HepG2 (cell line): ENCODE data around the gene SNCG. TPM values are rescaled to one million over a fixed set of nuclear protein-coding genes. Genes with fewer than 3 reads are reported as not detected.

Experiments
- ATAC-seq: fragments of 200-7000 bp; cut with Tn5 transposase; 3 replicates; pipeline ENCODE4 v1.9.1; 2020; ENCODE audit warnings: mild to moderate bottlenecking, moderate library complexity
- BruUV-seq: library from RNA; stranded (reverse); fragments of 400-500 nt; replicated peaks from 2 replicates; lab custom pipeline; 2021; lab: Mats Ljungman, UMichigan
- CTCF ChIA-PET: fragments of 300-600 bp; formaldehyde crosslinking; extraction: SDS; loops from one replicate; lab custom pipeline; 2021; ENCODE audit warnings: low total read pairs, inconsistent platforms, low intra/inter-chr PET ratio; lab: Yijun Ruan, JAX
- POLR2A ChIA-PET: fragments of 350-600 bp; sonication (Branson Sonifier 250); formaldehyde crosslinking; loops from one replicate; lab custom pipeline; 2020; ENCODE audit warnings: antibody characterized with exemption, inconsistent platforms; lab: Yijun Ruan, JAX
- DNase-seq: peaks from one replicate; pipeline ENCODE4 v3.0.0-alpha.2; 2015; ENCODE audit warnings: low spot score
- FAIRE-seq: peaks from 3 replicates; lab custom pipeline; 2011; peaks lifted over from hg19 to GRCh38; lab: Jason Lieb, UNC
- H2AFZ ChIP-seq: one replicate; pipeline ENCODE4 v1.6.1; 2011; ENCODE audit warnings: low read length, inconsistent platforms
- H3K27ac ChIP-seq: fragments of 300-600 bp; 3 replicates; pipeline ENCODE4 v1.8.0; 2011; ENCODE audit warnings: mixed run types, mild to moderate bottlenecking, mixed read lengths, low read length, inconsistent platforms; ENCODE audit not compliant: insufficient read depth; ENCODE audit errors: extremely low read length
- H3K27me3 ChIP-seq, 2 experiments: fragments of 200-600 bp in 1 of 2; 2 replicates in 1 of 2; 3 replicates in 1 of 2; pipeline versions ENCODE4 v1.6.0 to v1.8.0; 2011; ENCODE audit warnings: low read length in 2 of 2, mild to moderate bottlenecking in 2 of 2, moderate library complexity in 2 of 2, inconsistent platforms in 1 of 2; ENCODE audit not compliant: insufficient read depth in 2 of 2, control insufficient read depth in 1 of 2
- H3K36me3 ChIP-seq, 2 experiments: fragments of 200-600 bp in 1 of 2; replicated peaks in 1 of 2; 2 replicates in 1 of 2; 3 replicates in 1 of 2; pipeline versions ENCODE4 v1.5.1 to v1.8.0; 2011; ENCODE audit warnings: low read length in 2 of 2, inconsistent platforms in 1 of 2; ENCODE audit not compliant: insufficient read depth in 2 of 2, control insufficient read depth in 1 of 2
- H3K4me1 ChIP-seq: 2 replicates; pipeline ENCODE4 v1.5.1; 2012; ENCODE audit warnings: low read length, inconsistent platforms; ENCODE audit not compliant: insufficient read depth
- H3K4me2 ChIP-seq: 2 replicates; pipeline ENCODE4 v1.6.0; 2011; ENCODE audit warnings: low read depth, low read length, inconsistent platforms
- H3K4me3 ChIP-seq, 3 experiments: fragments of 200-600 bp in 1 of 3; sonication (generic), shearing (Covaris generic) in 1 of 3; replicated peaks in 1 of 3; 2 replicates each; pipeline ENCODE4 v1.5.1; 2011 to 2016; ENCODE audit warnings: low read length in 3 of 3, inconsistent platforms in 2 of 3, low read depth in 2 of 3, mild to moderate bottlenecking in 2 of 3, control low read depth in 1 of 3, mixed read lengths in 1 of 3; ENCODE audit not compliant: insufficient read depth in 1 of 3
- H3K79me2 ChIP-seq: one replicate; pipeline ENCODE4 v1.6.1; 2011; ENCODE audit warnings: low read length, inconsistent platforms; ENCODE audit not compliant: insufficient read depth
- H3K9ac ChIP-seq: 2 replicates; pipeline ENCODE4 v1.6.0; 2011; ENCODE audit warnings: mild to moderate bottlenecking, low read depth, low read length, inconsistent platforms; ENCODE audit not compliant: insufficient read depth
- H3K9me3 ChIP-seq: 2 replicates; pipeline ENCODE4 v1.5.1; 2012; ENCODE audit warnings: mild to moderate bottlenecking, low read length
- H4K20me1 ChIP-seq: 2 replicates; pipeline ENCODE4 v1.6.0; 2011; ENCODE audit warnings: inconsistent platforms, mild to moderate bottlenecking, low read length, moderate library complexity; ENCODE audit not compliant: insufficient read depth
- FOSL2 ChIP-seq: sonication (generic); formaldehyde crosslinking; IDR thresholded peaks from 2 replicates; pipeline ENCODE4 v1.4.0; 2020; ENCODE audit warnings: missing genetic modification reagents
- FOXP1 ChIP-seq, 2 experiments: fragments of 450-650 bp in 1 of 2; IDR thresholded peaks; 2 replicates each; pipeline ENCODE4 v1.6.1; 2017 to 2018; ENCODE audit warnings: antibody characterized with exemption in 1 of 2
- GFI1 ChIP-seq: sonication (generic); formaldehyde crosslinking; IDR thresholded peaks from 2 replicates; pipeline ENCODE4 v1.5.0; 2020; ENCODE audit warnings: missing genetic modification reagents, mild to moderate bottlenecking, borderline replicate concordance
- MED1 ChIP-seq: sonication (generic); formaldehyde crosslinking; IDR thresholded peaks from 2 replicates; pipeline ENCODE4 v1.4.0; 2020; ENCODE audit warnings: missing genetic modification reagents
- NFE2 ChIP-seq: sonication (generic); formaldehyde crosslinking; IDR thresholded peaks from 2 replicates; pipeline ENCODE4 v1.4.0; 2020; ENCODE audit warnings: missing genetic modification reagents
- NR2F6 ChIP-seq, 2 experiments: IDR thresholded peaks; 2 replicates each; pipeline ENCODE4 v1.6.1; 2016; ENCODE audit warnings: antibody characterized with exemption in 1 of 2, mild to moderate bottlenecking in 1 of 2
- PATZ1 ChIP-seq: sonication (generic); formaldehyde crosslinking; IDR thresholded peaks from 2 replicates; pipeline ENCODE4 v1.4.0; 2020; ENCODE audit warnings: missing genetic modification reagents
- RBM39 ChIP-seq: fragments of 200-400 bp; formaldehyde crosslinking; IDR thresholded peaks from one replicate; pipeline ENCODE4 v1.6.1; 2018; ENCODE audit warnings: antibody characterized with exemption, mild to moderate bottlenecking, low read depth, low read length; ENCODE audit not compliant: poor library complexity, severe bottlenecking
- ZFP37 ChIP-seq: sonication (generic); formaldehyde crosslinking; IDR thresholded peaks from 2 replicates; pipeline ENCODE4 v1.4.0; 2020; ENCODE audit warnings: missing genetic modification reagents, borderline replicate concordance
- ZNF674 ChIP-seq: sonication (generic); formaldehyde crosslinking; IDR thresholded peaks from 2 replicates; pipeline ENCODE4 v1.5.0; 2020; ENCODE audit warnings: low read depth, mild to moderate bottlenecking, missing genetic modification reagents
- WGBS: methylation state at CpG from one replicate; pipeline ENCODE4 v1.1.6; 2017; ENCODE audit warnings: low lambda C conversion rate; 5-methylcytosine and 5-hydroxymethylcytosine counted together
- in situ Hi-C: cut with HindIII; loops from 2 replicates; pipeline ENCODE4 v1.10.0; 2017; ENCODE audit warnings: low pct_unique_long_range_greater_than_20kb; ENCODE audit not compliant: extremely low pct_ligation_motif_present
- intact Hi-C: fragments of 100-400 bp; cut with micrococcal nuclease; formaldehyde crosslinking; loops from one replicate; pipeline ENCODE4 v1.10.0; 2022; ENCODE audit not compliant: unreplicated experiment
- polyA plus RNA-seq, 8 experiments: library from polyadenylated mRNA; depleted of rRNA in 3 of 8; stranded (reverse) in 7 of 8; unstranded in 1 of 8; fragments of >200 nt; fragmentation: Illumina TruSeq in 4 of 8; extraction: Trizol in 4 of 8; gene quantifications; 2 replicates each; pipeline versions ENCODE4 v1.2.1 to v1.2.3, GENCODE V29; 2011 to 2016; ENCODE audit warnings: low read depth in 4 of 8, missing spikeins in 1 of 8, mixed read lengths in 1 of 8; ENCODE audit not compliant: insufficient read depth in 1 of 8
- total RNA-seq, 5 experiments: library from RNA; depleted of rRNA; stranded (reverse); fragments of >200 nt; fragmentation: Illumina TruSeq; extraction: Trizol; gene quantifications; 2 replicates each; pipeline ENCODE4 v1.2.3, GENCODE V29; 2016; ENCODE audit warnings: low read depth in 1 of 5

The SNCG gene
- total and polyA plus RNA-seq, 2 of the 13 experiments (the other 11 are each of a cell fraction or from before 2014, with no cell fraction given), result 0.22 to 0.91 TPM

DNA sequence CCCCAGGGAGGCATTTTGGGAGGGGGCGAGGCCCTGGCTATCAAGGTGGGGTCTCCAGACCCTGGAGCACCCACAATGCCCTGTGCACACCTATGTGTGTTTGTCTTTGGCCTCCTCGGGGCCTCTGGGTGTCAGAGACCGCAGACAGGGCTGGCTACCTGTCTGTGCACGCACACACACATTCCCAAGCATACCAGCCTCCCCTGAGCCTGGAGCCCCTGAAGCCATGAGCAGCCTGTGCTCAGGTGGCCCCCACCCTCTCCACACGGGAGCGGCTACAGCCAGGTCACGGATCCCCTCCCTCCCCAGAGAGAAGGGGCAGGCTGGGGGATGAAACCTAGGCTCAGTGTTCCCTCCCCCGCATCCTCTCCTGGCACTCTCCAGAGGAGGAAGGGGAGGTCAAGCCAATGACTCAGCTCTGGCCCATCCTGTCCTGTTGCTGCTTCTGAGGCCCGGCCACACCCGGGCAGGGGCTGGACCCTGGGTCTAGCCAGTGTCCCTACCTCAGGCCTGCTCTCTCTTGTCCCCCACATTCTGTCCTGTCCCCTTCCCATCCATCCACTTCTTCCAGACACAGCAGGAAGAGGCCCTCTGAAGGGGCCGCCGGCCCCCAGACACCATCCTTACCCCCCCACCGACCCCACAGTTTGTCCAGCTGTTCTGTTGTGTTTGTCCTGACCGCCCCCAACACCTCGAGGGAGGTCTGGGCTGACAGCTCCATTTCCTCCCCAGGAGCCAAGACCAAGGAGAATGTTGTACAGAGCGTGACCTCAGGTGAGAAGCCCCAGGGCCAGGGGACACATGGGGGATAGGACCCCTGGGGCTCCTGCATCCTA lies 720 bp downstream of the SNCG start (continued):
- peak; percentile 38 for TF ChIP-seq PATZ1 (CRISPR knock-in tag)
- no peak for TF ChIP-seq FOXP1 (IDR thresholded peaks at IDR 0.05)
- TF ChIP-seq FOXP1 (CRISPR knock-in tag; IDR thresholded peaks at IDR 0.05), result no peak
- TF ChIP-seq MED1 (CRISPR knock-in tag), result no peak
- no peak for TF ChIP-seq NR2F6 (IDR thresholded peaks at IDR 0.05)
- TF ChIP-seq NR2F6 (CRISPR knock-in tag; IDR thresholded peaks at IDR 0.05), result 0 out of 2 replicates have a peak, but pooled peaks have one; percentile 11
- TF ChIP-seq ZNF674, result 0 out of 2 replicates have a peak, but pooled peaks have one; percentile 32
- TF ChIP-seq ZFP37 (CRISPR knock-in tag), result no peak
- TF ChIP-seq NFE2 (CRISPR knock-in tag), result peak; percentile 51; the same call in 1 of the 2 replicates
- TF ChIP-seq FOSL2, result peak; percentile 84

DNA sequence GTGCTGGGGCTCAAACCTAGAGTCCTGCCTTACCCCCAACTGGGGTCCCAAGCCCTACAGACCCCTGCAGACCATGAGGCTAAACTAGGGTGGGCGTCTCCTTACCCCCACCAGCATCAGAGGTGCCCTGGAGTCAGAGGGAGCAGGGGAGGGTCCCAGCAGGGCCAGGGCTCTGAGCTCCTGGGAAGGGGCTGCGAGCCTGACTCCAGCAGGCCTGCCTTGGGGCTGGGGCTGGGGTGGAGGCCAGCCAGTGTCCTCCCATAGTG lies 1.3 kb downstream of the SNCG start:
- Histone ChIP-seq H2AFZ (no peak overlapping the region), H3K79me2 (no peaks in the 10 kb centered on the region), H3K4me1 (peaks cover 49% of the 10 kb centered on the region), H3K9ac (no peak overlapping the region), H3K4me2 (peak overlapping the region; percentile 73), H3K9me3 (no peaks in the 10 kb centered on the region), H3K27ac (no peak overlapping the region), H4K20me1 (no peaks in the 10 kb centered on the region), H3K4me3 (peak overlapping the region in 2 of 3 experiments; percentile 15 to 66; a peak in 2 of 6 replicates), H3K27me3 (peaks cover 11 to 73% of the 10 kb centered on the region in 2 experiments), H3K36me3 (no peaks in the 10 kb centered on the region)
- intact Hi-C loops (loop anchor here (1.0 kb wide), 1 partner anchor 14 kb away; no protein-coding TSS in a partner anchor), in situ Hi-C loops (no loop called here)
- no peak for FAIRE-seq
- WGBS, result 0% methylated on average over 1 of the region's 2 CpGs
- ChIA-PET CTCF (interaction anchor here (1.4 to 1.8 kb wide), 2 partner anchors 20 to 271 kb away, joined by 4 to 20 read pairs; no protein-coding TSS in a partner anchor), POLR2A (interaction anchor here (0.9 kb wide), 1 partner anchor 204 kb away, joined by 3 read pairs; the partner anchor contains the start of gene BMPR1A)
- BruUV-seq, result no TSS peak
- ATAC-seq, result no peak
- TF ChIP-seq GFI1 (CRISPR knock-in tag) (no peak), RBM39 (peak; percentile 10)
- no peak for DNase-seq
